Thyroid gland (tissue), 4 donors: ENCODE measurements around the gene TUNAR.

ENCODE experiments used
- CTCF ChIP-seq, 6 experiments: fragments of 200-600 bp in 3 of 6; fragments of 450-650 bp in 3 of 6; sonication (generic) in 3 of 6; IDR thresholded peaks; one replicate each; pipeline ENCODE4 v1.5.1; 2016 to 2019; ENCODE audit warnings: antibody characterized with exemption in 6 of 6, mild to moderate bottlenecking in 2 of 6, inconsistent platforms in 1 of 6, moderate library complexity in 1 of 6
- POLR2A ChIP-seq, 2 donors: fragments of 450-650 bp; IDR thresholded peaks; one replicate each; pipeline ENCODE4 v1.6.1; 2017; ENCODE audit warnings: antibody characterized with exemption in 2 of 2, mild to moderate bottlenecking in 2 of 2, moderate library complexity in 1 of 2

GRCh38 chr14:95831041-95831440 lies 45.6 kb upstream of the TUNAR start:
- no peak for TF ChIP-seq CTCF (IDR thresholded peaks at IDR 0.05)
- no peak for TF ChIP-seq POLR2A (IDR thresholded peaks at IDR 0.05)
